Urothelium cell line (cell line): Measurements from ENCODE around the gene FKTN.

Experiments
- DNase-seq: peaks from one replicate; pipeline ENCODE4 v3.0.0; 2011; ENCODE audit warnings: low spot score, mixed read lengths
- FAIRE-seq: peaks from 2 replicates; lab custom pipeline; 2011; peaks lifted over from hg19 to GRCh38; lab: Jason Lieb, UNC

FKTN gene

DNA sequence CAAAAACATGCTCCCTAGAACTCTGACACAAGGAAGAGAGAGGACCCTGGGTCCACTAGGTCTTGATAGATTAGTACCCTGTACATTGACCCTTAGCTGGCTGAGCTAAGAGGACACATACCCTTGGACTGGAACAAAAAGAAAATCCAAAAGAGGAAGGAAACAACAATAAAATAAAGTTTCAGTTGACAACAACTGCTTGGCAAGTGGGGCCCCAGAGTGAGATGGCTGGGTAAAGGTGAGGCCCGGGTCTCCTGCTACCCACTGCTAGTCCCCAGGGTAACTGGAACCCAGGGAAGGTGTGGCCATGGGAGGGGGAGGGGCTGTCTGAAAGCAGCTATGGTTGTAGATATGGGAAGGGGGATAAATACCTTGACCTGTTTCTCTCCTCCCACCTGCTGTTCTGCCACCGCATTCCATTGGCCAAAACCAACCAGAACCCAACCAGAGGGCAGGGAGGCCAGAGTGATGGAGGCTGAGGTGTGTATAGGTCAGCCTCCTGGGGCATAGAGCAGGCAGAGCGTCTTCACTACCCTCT, 116.0 kb downstream of the FKTN start:
- DNase-seq (no peak), FAIRE-seq (no peak)

DNA sequence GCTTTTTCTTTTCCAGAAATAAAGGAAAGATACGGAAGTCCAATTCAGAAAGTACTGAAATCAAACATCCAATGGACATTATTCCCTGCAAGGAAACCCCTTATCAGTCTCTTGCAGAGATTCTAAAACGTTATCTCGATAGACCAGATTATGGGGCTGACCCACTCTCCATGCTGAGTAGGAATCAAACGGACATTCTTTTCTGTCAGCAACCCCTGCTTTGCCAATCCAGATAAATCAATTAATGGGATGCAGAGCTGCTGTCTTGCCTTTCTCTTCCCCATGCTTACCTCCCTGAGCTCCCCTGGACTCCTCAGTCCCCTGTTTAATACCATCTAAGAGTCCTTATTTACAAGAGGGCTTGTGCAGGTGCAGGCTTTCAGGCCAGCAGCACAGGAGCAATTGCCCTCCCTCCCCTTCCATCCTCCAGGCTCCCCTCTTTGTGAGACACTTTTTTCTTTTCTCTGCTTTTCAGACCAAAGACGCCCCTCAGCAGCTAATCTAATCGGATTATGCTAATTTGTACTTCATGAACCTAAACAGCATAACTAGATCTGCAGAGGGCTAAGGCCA, 118.5 kb downstream of the FKTN start:
- FAIRE-seq (no peak), DNase-seq (no peak)

DNA sequence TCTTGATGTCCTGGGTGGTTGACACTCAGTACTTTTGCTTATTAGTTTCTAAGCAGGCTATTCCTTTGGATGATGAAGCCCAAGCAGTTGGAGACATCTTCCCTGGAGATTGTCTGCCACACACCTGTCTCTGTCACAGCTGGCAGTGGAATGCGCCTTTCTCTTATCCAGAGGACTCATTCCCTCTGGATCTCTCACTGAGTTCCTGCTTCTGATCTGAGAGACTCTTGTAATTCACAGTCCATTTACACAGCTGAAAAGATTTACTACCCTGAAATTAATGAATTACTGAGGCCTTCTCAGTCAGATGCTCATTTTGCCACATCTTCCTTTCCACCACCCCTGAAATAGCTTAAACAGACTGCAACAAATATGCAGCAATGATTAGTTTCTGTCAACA, 120.2 kb downstream of the FKTN start:
- no peak for FAIRE-seq

DNA sequence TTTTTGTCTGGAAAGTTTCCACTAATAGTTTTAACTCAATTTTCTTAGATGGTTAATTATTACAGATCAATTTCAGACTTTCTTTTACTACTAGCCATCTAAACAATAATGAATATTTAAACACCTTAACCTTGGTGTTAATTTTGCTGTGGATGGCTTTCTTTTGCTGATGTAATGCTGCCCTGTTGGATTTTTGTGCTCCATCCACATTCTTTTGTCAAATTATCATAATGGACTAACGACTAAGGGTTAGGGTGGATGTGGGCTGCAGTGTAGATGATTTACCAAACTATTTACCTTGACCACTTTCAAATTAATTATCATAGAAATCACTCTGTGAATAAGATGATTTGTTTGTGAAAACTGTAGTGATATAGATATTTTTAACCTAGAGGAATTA, 120.8 kb downstream of the FKTN start:
- DNase-seq, result no peak
- FAIRE-seq, result no peak

More for the DNA sequence above, 120.2 kb downstream of the FKTN start:
- DNase-seq, result no peak

DNA sequence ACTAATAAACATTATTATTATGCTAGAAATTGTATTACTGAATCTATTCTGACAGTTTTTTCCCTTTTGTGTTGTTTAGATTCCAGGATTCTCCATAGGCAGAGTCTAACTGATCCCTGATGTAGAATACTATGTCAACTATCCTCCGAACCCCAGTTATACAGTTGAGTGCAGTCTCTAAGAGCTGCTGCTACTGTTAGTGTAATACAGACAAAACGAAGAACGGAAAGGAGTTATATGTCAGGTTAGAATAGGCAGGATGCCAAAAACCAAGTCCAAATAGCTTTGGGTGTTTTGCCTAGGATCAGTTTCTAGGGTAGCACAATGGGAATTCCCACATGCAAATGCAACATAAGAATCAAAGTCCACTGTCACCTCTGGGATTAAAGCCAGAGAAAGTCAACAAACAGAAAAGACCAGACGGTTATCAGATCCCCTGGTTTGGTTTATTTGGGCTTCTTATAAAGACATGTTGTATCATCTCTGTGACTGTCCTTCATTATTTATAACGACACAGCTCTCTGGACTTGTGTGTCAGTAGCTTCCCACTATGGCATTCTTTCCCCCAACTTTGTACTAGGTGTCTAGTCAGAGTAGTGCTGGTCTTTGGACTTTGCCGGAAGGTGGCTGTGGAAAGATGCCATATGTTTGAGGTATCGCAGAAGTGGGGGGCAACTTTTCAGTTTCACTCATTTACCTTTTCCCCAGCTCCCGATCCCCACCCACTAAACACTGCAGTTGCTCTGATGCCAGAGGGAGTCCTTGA, 121.5 kb downstream of the FKTN start:
- FAIRE-seq, result no peak

DNA sequence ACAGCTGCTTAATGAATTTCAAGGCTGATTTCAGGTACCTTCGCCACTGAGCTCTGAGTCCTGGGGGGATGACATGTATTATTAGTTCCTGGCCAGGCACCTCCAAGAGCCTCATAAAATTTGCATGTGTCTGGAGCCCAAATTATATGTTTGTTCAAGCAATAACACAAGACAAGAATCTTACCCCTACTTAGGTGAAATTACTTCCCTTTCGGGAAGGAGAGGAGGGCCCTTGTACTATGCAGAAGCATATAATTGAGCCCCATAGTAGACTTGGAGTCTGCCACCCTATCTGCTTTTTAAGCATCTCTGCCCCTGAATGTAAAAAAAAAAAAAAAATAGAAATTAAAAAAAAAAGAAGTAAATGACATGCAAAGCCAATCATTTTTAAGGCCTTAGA, 123.4 kb downstream of the FKTN start:
- FAIRE-seq (no peak), DNase-seq (no peak)

More for the DNA sequence above, 121.5 kb downstream of the FKTN start:
- no peak for DNase-seq

DNA sequence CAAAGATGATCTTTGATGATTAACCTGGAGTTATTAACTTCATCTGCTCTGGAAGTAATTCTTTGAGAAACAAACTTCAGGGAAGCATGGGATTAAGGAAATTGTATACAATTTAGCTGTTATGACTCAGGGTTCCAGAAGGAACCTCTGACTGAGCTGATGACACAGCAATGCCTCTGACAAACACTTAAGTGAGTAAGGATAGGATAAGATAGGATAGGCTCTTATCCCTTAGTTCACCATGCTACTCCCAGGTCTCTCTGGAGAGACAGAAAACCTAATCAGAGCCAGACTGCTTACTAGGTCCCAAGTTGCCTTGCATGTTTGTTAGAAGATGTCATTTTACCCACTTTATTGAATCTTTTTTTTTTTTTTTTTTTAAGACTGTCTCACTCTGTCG, 123.8 kb downstream of the FKTN start:
- no peak for DNase-seq

DNA sequence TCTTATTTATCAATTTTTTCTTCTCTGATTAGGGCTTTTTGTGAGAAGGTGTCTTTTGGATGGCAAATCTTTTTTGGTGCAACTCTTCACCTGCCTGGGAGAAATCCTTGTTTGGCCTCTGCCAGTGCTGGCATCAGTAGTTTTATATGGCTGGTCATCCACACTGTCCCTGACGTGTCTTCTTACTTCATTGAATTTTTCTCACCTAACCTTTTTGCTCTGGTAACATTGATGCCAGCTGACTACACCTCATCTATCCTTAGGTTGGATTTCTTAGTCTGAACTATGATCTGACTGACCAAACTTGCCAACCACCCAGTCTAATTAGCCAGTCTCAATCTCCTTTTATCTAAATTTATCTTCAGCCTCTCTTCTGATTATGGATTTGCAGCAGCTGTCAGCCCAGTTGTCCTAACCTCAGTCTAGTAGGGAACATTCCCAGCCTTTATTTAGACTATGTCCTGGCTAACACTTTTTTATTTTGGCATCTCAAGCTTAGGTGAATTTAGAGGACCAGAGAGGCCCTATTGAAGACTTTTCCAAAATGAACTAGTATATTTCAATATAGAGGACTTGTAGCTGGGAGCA, 125.9 kb downstream of the FKTN start:
- DNase-seq (no peak), FAIRE-seq (no peak)

More for the DNA sequence above, 123.8 kb downstream of the FKTN start:
- no peak for FAIRE-seq

DNA sequence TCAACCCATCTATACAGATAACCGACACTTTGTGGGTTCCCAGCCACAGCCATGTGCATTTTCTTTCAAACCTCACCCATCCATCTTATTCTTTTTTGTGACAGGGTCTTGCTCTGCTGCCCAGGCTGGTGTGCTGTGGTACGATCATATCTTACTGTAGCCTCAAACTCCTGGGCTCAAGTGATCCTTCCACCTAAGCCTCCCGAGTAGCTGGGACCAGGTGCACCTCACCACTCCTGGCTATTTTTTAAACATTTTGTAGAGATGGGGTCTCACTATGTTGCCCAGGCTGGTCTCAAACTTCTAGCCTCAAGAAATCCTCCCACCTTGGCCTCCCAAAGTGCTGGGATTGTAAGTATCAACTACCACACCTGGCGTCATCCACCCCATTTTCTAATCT, 129.0 kb downstream of the FKTN start:
- FAIRE-seq (no peak), DNase-seq (no peak)
